PC-3 (cell line): ENCODE data around the gene COL27A1.

Experiments
- CTCF ChIP-seq: fragments of 300-600 bp; sonication (generic); conservative IDR thresholded peaks from 2 replicates; pipeline ENCODE4 v1.5.1; 2017; ENCODE audit warnings: antibody characterized with exemption, low read depth, mild to moderate bottlenecking, low read length
- EZH2 ChIP-seq: fragments of 300-600 bp; sonication (generic); IDR thresholded peaks from one replicate; pipeline ENCODE4 v1.6.1; 2017; ENCODE audit warnings: antibody characterized with exemption, mild to moderate bottlenecking, low read length; ENCODE audit not compliant: unreplicated experiment
- EZH2phosphoT487 ChIP-seq: fragments of 300-600 bp; sonication (generic); IDR thresholded peaks from 2 replicates; pipeline ENCODE4 v1.6.1; 2018; ENCODE audit warnings: mild to moderate bottlenecking, antibody characterized with exemption, low read length, borderline replicate concordance

GRCh38 chr9:114259798-114260523 is 104.6 kb downstream of the COL27A1 start:
- TF ChIP-seq CTCF, result no peak
- no peak for TF ChIP-seq EZH2
- no peak for TF ChIP-seq EZH2phosphoT487
